ENCODE data around the gene MLKL.
"Not testable (repeated sequence)": the region's sequence is repeated elsewhere in the genome, so short reads cannot be mapped to it uniquely, and the experiment has no call there.

The MLKL gene

DNA sequence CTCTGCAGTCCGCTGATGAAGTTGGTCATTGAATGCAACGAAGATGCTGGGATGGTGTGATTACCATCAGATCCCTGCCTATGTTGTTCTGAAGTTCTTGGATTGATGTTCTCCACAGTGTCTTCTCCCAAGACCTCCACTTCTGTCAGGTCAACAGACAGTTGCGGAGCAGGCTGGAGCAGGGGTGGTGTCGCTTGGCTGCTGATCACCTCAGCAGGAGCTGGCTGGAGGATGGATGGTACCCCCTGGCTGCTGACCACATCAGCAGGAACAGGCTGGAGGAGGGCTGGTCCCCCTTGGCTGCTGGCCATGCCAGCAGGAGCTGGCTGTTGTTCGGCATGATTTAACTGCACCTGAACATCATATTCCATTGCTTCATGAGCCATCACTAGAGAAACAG, 39.6 kb downstream of the MLKL start:
- H3K27me3 ChIP-seq (ENCODE audit: insufficient read depth, low read depth, severe bottlenecking), result no peaks in the 10 kb centered on the region
- peaks cover 94% of the 10 kb centered on the region for H3K36me3 ChIP-seq
- no peak overlapping the region for H3K4me3 ChIP-seq (ENCODE audit: low read depth, low read length)
- no peak for DNase-seq
- H3K27ac ChIP-seq, result no peak overlapping the region
- no peaks in the 10 kb centered on the region for H3K9me3 ChIP-seq (ENCODE audit: severe bottlenecking)
- TF ChIP-seq, protein P1, sequence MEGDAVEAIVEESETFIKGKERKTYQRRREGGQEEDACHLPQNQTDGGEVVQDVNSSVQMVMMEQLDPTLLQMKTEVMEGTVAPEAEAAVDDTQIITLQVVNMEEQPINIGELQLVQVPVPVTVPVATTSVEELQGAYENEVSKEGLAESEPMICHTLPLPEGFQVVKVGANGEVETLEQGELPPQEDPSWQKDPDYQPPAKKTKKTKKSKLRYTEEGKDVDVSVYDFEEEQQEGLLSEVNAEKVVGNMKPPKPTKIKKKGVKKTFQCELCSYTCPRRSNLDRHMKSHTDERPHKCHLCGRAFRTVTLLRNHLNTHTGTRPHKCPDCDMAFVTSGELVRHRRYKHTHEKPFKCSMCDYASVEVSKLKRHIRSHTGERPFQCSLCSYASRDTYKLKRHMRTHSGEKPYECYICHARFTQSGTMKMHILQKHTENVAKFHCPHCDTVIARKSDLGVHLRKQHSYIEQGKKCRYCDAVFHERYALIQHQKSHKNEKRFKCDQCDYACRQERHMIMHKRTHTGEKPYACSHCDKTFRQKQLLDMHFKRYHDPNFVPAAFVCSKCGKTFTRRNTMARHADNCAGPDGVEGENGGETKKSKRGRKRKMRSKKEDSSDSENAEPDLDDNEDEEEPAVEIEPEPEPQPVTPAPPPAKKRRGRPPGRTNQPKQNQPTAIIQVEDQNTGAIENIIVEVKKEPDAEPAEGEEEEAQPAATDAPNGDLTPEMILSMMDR (IDR thresholded peaks at IDR 0.05; ENCODE audit: low read depth, low read length), result no peak

DNA sequence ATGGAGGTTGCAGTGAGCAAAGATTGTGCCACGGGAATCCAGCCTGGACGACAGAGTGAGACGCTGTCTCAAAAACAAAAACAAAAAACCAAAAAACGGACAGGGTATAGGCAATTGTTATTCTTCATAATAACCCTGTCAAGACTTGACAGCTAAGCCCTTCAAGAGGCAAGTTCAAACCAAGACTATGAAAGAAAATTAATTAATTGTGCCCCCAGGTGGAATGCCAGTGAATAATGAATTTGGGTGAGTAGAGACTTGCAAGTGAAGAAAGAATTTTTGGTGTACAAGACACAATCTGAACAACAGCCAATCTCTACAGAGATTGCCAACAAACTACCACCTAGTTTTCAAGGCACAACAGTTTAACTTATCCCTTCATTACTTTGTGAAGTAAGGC, 40.3 kb downstream of the MLKL start:
- no peak overlapping the region for H3K4me3 ChIP-seq (ENCODE audit: low read depth, low read length)
- peaks cover 95% of the 10 kb centered on the region for H3K36me3 ChIP-seq
- TF ChIP-seq, protein P1 (IDR thresholded peaks at IDR 0.05; ENCODE audit: low read depth, low read length), result no peak
- no peaks in the 10 kb centered on the region for H3K27me3 ChIP-seq (ENCODE audit: insufficient read depth, low read depth, severe bottlenecking)
- DNase-seq, result no peak
- H3K27ac ChIP-seq, result no peak overlapping the region
- no peaks in the 10 kb centered on the region for H3K9me3 ChIP-seq (ENCODE audit: severe bottlenecking)

- Histone ChIP-seq H3K36me3 (peaks cover 91% of the 10 kb centered on the region), H3K27me3 (ENCODE audit: insufficient read depth, low read depth, severe bottlenecking) (no peaks in the 10 kb centered on the region), H3K4me3 (ENCODE audit: low read depth, low read length) (no peak overlapping the region), H3K9me3 (ENCODE audit: severe bottlenecking) (no peaks in the 10 kb centered on the region), H3K27ac (no peak overlapping the region)
- DNase-seq, result no peak
- TF ChIP-seq, protein P1 (IDR thresholded peaks at IDR 0.05; ENCODE audit: low read depth, low read length), result no peak
Observed at GRCh38 chr16:74659041-74659440, 41.6 kb downstream of the MLKL start.

DNA sequence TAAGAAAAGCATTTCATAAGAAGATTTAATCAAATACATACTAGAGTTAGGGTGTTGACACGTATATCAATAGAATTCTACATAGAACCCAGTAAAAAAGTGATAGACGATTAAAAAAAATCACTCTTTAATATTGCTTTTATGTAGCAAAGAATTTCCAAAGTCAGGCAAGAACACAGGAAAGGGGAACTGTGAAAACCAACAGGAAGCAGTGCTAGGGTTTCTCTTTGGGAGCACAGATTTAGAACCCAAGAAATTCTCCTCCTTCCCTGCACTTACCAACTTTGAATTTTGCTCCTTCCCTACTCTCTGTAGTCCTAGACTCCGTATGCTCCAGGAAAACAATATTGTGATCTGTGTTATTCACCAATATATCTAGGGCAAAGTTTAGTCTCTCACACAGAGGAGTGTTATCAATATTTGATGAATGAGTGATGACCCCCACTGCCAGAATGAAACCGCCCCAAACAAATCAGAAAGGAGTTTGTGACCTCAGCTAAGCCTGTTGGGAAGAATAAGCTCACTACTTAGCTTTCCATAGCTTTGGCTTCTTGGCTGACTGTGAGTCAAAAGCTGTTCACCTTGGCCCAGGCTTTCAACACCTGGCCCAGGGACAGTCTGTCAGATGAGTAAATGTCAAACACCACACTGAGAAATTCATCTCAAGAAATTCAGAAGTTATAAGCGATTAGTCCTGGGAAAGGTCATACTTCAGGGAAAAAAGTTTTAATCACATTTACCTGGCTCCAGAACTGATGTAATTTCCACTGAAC, 42.6 kb downstream of the MLKL start:
- TF ChIP-seq, protein P1 (IDR thresholded peaks at IDR 0.05; ENCODE audit: low read depth, low read length), result no peak
- no peak for DNase-seq
- peaks cover 82% of the 10 kb centered on the region for H3K36me3 ChIP-seq
- H3K27me3 ChIP-seq (ENCODE audit: insufficient read depth, low read depth, severe bottlenecking), result no peaks in the 10 kb centered on the region
- H3K4me3 ChIP-seq (ENCODE audit: low read depth, low read length), result no peak overlapping the region
- H3K9me3 ChIP-seq (ENCODE audit: severe bottlenecking), result no peaks in the 10 kb centered on the region
- no peak overlapping the region for H3K27ac ChIP-seq

DNA sequence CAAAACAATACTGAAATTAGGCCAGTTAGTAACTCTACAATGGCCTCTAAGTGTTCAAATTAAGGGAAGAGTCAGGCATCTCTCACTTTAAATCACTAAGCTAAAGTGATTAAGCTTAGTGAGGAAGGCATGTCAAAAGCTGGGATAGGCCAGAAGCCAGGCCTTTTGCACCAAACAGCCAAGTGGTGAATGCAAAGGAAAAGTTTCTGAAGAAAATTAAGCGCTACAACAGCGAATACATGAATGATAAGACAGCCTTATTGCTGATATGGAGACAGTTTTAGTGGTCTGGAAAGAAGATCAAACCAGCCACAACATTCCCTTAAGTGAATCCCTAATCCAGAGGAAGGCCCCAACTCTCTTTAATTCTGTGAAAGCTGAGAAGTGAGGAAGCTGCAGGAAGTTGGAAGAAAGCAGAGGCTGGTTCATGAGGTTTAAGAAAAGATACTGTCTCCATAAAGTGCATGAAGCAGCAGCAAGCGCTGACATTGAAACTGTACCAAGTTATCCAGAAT, 46.1 kb downstream of the MLKL start:
- Histone ChIP-seq H3K9me3 (ENCODE audit: severe bottlenecking) (no peaks in the 10 kb centered on the region), H3K4me3 (ENCODE audit: low read depth, low read length) (no peak overlapping the region), H3K27ac (no peak overlapping the region), H3K27me3 (ENCODE audit: insufficient read depth, low read depth, severe bottlenecking) (no peaks in the 10 kb centered on the region), H3K36me3 (peaks cover 79% of the 10 kb centered on the region)
- no peak for DNase-seq
- TF ChIP-seq, protein P1 (IDR thresholded peaks at IDR 0.05; ENCODE audit: low read depth, low read length), result no peak

DNA sequence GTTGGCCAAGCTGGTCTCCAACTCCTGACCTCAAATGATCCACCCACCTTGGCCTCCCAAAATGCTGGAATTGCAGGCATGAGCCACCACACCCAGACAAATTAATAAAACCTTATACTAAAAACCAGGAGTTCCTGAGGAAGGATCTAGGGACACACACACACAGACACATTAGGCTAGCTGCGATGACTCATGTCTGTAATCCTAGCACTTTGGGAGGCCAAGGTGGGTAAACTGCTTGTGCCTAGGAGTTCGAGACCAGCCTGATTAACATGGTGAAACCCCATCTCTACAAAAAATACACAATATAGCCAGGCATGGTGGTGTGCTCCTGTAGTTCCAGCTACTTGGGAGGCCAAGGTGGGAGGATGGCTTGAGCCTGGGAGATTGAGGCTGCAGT, 47.8 kb downstream of the MLKL start:
- H3K27me3 ChIP-seq (ENCODE audit: insufficient read depth, low read depth, severe bottlenecking); H3K4me3 ChIP-seq (ENCODE audit: low read depth, low read length); DNase-seq; H3K27ac ChIP-seq; H3K9me3 ChIP-seq (ENCODE audit: severe bottlenecking): not testable (repeated sequence)
- peaks cover 79% of the 10 kb centered on the region for H3K36me3 ChIP-seq

Data from WERI-Rb-1 (cell line).